Measurements from ENCODE around the gene PARVB.
"Not testable (repeated sequence)": the region's sequence is repeated elsewhere in the genome, so short reads cannot be mapped to it uniquely, and the experiment has no call there.

The PARVB gene

DNA sequence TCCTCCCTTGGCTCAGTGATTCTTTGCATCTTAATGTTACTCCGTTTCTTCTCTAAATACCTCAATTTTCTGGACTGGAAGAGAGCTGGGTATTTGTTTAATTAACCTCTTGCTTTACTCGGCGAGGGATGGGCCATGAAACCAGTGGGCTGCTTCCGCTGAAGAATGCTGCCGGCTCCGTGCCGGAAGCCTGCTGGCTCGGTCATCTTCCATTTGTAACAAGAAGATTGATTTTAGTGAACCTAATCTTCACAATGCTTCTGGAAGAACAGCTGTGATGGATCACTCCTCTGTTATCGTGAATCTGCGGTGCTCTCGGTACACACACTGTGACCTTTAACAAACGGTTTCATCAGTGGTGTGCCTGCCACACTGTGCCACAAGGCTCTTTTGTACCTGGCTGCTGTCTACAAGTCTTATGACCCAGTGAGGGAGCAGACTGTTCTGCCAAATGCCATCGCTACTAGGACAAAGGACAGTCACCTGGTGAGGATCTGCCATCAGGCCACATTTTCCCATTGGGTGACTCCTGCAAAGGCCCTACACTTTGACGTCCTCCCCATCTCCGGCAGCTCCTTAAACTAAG lies 25.3 kb upstream of the PARVB start:
- no peak for DNase-seq (ENCODE audit: low spot score)

DNA sequence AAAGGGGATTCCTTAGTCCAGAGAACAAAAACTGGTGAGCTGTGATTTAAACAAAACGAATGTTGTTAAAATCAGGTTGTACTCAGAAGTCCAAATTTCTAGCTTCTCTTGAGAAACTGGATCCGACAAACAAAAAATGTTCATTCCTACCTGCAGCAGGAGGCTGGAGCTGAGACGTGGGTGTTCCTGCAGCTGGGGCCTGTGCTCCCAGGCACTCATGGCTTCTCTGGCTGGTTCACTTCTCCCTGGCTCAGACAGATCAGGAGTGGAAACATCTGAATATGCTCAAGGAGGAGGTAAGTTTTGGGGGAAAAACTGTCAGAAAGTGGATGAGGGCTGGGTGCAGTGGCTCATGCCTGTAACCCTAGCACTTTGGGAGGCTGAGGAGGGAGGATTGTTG lies 24.7 kb upstream of the PARVB start:
- no peak for DNase-seq (ENCODE audit: low spot score)

DNA sequence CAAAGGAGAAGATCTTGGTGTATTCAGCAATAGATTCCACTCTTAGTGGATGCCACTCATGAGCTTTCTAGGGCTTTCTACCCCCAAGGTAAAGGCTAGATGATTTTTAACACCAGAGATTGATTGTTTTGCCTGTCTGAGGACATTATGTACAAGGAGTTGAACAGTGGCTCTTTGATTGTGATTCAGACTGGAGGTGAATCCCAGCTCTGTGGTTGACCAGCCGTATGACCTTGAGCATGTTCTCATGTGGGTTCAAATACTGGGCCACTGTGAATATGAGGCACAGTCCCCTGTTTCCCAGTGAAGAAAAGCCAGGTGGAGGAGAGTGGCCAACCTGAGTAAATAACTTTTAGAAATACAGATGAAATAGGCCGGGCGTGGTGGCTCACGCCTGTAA lies 24.0 kb upstream of the PARVB start:
- no peak for DNase-seq (ENCODE audit: low spot score)

DNA sequence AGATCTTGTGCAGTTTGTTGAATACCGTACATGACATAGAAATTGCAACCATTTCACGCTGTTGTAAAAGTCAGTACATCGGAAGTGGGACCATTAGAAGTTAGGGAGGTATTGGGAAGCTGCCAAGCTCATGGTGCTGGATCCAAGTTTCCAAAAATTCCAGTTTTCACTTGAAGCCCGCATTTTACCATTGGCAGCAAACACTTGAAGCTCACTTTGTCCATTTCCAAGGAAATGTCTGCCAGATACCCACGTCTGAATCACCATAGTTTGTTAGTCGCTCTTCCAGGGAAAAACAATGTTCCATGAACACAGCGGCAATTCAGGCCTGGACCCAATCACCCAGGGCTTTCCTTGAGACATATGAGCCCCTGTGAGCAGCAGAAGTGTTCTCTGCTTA lies 22.6 kb upstream of the PARVB start:
- no peak for DNase-seq (ENCODE audit: low spot score)

DNA sequence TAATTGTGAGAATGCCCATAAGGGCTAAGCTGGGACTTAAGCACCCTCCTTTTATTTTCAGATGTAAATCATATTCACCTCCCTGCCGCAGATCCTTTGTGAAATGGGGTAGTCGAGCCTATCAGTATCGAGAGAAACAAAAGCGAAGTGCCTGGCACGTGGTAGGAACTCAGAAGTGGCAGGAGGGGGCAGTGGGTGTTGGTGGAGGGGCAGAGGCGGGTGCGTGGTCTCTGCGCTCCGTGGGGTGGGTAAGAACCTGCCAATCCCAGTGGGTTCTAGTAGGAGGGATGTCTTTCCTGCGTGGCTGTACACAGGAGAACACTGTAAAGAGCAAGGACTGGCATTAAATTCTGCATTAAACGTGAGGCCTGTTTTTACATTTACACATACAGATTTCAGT lies 21.8 kb upstream of the PARVB start:
- no peak for DNase-seq (ENCODE audit: low spot score)

DNA sequence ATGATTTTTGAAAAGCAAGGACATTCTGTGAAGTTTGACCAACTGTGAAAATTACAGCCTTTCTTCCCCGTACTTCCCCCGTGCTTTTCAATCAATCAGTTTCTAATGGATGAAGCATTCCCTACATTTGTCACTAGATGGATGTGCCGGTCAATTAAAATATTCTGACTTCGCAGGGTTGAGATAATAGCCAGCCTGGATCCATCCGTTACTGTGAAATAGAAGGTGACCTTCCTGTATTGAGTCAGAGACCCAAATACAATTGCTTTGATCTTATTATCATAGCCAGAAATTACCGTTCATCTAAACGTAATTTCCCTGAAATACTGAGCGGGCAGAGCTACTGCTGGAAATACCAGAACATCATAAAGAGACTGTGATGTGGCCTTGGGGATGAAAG lies 21.1 kb upstream of the PARVB start:
- DNase-seq (ENCODE audit: low spot score): no peak

DNA sequence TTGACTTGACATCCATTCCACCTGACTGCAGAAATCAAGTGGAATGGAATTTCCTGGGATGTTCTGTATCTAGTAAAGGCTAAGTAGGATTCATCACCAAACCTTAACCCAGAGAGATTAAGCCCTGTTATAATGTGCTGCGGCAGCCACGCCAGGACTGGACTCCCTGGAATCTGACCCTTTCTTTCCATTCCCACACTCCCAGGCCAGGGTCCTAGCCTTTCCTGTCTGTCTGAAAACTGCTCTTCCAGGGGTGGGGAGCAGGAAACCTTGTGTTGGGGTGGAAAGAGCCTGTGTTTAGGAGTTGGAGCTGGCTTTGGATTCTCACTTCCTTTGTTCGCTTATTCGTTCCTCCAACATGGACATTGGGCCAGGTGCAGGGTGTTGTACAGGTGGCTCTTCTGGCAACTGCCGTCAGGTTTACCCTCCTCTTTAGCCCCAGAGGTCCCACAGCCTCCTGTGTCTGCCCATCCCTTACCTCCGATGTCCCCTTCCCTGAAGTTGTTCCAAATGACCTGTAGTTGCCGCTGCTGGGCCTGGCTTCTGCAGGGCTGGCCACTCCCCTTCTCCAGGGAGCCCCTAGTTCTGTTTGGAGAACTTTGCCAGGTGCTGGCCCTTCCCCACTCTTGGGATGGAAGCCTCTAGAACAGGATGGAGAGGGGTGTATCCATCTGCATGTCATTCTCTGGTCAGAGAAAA lies 20.5 kb upstream of the PARVB start:
- DNase-seq (ENCODE audit: low spot score): no peak

DNA sequence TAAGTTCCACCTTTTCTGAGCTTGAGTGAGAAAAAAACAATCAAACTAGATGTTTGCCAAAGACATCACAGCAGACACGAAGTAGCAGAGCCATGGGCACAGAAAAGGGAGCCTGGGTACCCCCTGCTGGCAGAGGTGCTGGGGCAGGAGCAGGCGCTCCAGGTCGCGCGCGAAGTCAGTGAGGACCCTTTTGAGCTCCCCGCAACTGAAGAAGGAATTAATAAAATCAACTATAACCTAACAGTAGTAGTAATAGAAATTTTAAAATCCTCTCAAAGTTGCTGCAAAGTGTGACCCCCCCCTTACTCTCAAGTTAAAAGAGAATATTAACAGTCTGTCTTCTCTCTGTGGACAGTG lies 20.0 kb upstream of the PARVB start:
- no peak for DNase-seq (ENCODE audit: low spot score)

DNA sequence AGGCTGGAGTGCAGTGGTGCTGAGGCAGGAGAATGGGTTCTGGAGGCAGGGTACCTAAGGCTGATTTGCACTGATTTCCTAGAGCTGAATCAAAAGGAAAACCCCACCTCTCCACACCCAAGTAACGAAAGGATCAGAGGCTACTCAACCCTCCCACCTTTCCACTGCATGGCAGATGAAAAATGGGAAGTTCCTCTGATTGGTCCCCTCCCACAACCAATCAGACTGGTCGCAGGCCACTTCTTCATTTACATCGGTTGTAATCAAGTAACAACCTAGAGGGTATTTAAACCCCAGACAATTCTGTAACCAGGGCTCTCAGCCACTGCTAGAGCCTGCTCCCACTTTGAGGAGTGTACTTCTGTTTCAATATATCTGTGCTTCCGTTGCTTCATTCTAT lies 18.6 kb upstream of the PARVB start:
- no peak for DNase-seq (ENCODE audit: low spot score)

DNA sequence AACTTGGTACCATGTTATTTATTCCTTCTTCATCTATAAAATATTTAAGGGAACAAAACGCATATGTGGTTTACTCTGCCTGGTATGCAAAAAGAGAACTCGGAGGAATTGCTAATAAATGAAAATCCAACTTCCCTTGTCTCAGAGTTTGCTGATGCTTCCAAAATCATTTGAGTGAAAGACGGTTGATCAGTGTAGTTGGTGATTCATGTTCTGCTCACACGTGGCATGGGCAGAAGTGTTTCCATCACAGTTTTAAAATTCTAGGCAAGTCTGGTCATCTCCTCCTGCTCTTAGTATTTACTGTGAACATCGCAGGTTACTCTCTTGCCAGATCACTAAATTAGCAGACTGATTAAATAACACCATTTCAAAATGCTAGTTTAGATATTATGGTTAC lies 11.9 kb upstream of the PARVB start:
- DNase-seq (ENCODE audit: low spot score): no peak

DNA sequence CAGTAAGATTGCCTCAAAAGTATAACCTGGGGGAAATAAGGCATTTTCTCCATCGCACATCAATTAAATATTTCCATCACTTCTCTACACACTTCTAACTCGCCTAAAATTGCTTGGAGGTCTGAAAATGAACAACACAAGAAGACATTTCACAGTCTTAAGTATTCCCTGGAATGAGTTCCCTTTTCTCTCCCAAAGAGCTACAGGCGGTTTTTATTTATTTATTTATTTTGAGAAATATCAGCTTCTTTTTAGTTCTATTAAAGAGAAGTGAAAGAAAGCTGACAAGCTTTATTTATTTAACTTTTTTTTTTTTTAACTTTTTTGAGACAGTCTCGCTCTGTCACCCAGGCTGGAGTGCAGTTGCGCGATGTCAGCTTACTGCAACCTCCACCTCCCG lies 11.5 kb upstream of the PARVB start:
- DNase-seq (ENCODE audit: low spot score): no peak

DNA sequence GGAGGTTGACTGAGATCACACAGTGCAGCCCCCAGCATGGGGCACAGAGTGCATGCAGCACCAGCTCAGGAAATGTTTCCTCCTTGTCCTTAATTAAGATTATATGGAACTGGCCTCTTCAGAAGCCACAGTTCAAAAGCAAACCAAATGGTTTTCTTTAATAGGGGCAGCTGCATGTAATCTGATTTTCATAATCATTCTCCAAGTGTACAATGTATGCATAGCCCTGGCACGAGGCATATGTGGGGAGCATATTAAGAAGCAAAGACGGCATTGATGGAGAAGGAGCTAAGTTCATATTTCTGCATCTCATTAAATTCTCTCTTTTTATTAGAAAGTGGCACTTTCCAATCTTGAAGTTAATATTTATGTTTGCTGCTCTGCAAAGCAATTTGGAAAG lies 9.9 kb upstream of the PARVB start:
- DNase-seq (ENCODE audit: low spot score): no peak

DNA sequence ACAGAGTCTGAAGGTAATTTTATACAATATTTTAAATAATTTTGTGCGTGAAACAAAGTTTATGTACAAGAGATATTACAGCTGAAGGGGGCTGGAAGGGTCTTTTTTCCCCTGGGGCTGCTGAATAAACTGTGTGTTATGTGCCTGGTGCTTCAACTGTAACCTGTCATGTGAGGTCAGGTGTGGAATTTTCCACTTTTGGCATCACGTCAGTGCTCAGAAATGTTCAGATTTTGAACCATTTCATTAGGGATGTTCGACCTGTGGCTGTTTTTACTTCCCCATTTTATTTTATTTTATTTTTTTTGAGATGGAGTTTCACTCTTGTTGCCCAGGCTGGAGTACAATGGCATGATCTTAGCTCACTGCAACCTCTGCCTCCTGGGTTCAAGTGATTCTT lies 7.5 kb upstream of the PARVB start:
- DNase-seq (ENCODE audit: low spot score): not testable (repeated sequence)

DNA sequence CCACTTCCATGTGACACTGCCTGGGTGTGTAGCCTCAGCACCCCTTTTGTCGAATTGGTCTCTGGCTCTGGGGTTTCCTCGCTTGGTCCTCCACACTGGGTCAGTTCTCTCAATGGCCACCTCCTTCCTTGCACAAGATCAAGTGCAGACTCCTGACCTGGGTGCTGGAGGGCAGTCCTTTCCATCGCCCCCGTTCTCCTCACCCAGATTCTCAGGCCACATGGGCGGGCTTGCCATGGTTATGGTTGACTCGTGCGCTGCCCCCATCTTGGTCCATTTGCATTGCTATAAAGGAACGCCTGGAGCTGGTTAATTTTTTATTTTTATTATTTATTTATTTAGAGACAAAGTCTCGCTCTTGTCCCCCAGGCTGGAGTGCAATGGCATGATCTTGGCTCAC lies 5.5 kb upstream of the PARVB start:
- DNase-seq (ENCODE audit: low spot score): no peak

DNA sequence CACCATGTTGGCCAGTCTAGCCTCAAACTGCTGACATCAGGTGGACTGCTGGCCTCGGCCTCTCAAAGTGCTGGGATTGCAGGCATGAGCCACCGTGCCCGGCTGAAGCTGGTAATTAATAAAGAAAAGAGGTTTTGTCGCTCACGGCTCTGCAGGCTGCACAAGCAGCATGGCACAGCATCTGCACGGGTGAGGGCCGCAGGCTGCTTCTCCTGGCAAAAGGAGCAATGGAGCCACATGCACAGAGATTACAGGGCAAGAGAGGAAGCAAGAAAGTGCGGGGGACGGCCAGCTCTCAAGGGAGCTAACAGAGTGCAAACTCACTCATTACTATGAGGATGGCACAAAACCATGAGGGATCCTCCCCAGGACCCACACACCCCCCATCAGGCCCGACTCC lies 4.7 kb upstream of the PARVB start:
- DNase-seq (ENCODE audit: low spot score): no peak

DNA sequence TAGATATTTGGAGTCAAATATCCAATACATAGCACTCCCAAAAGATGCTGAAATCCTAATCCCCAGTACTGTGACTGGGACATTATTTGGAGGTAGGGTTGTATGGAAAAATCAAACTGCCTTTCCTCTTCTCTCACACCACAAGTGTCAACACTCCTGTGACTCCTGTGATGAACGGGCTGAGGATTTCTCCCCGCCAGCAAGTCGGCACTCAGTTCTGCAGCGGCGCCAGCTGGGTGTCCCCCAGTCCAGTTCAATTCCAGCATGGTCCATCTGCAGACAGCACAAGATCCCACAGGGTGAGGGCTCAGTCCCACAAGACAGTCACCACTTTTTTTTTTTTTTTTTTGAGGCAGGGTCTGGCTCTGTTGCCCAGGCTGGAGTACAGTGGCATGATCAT lies 4.3 kb upstream of the PARVB start:
- DNase-seq (ENCODE audit: low spot score): no peak

DNA sequence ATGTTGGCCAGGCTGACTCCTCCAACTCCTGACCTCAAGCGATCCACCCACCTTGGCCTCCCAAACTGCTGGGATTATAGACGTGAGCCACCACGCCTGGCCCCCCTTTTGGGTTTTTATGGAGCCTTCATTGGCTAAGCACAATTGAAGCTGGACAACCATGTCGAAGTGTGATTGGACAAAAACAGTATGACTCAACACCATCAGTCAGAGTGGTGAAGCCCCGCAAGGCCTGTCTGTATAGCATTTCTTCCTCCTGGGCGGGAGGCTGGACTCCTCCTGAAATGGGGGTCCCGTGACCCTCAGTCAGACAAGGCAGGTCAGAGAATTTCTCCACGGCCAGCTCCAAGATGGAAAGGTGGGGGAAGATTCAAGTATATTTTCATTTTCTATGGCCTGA lies 3.1 kb upstream of the PARVB start:
- DNase-seq (ENCODE audit: low spot score): no peak

DNA sequence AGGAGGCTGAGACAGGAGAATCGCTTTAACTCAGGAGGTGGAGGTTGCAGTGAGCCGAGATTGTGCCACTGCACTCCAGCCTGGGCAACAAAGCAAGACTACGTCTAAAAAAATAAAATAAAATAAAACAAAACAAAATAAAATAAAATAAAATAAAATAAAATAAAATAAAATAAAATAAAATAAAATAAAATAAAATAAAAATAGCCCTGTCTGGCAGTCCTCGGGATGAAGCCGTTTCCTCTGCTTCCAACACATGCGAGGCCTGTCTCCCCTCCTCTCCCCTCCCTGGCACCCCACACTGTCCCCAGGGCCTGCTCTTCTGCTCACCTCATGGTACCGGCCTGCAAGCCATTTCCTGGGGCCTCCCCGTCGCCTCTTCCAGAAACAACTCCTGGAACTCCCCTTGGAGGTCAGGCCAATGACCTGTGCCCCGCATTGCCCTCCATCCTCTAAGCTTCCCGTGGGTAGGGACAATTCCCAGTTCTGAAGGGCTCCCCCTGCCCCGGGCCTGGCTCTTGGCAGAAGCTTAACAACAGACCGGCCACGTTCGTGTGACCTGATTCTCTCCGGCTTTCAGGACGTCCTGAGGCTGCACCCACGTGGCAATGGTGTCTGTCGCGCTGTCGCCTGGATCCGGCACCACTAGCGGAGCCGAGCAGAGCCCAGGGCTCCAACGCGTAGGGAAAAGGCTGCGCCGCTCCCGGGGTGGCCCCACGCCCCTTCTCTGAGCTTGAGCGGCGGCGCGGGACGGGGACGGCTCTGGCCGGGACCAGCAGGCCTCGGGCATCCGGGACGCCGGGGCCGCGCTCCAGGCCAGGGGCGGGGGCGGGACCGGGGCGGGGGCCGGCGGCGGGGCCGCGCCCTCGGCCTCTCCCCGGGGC lies 456 bp upstream of the PARVB start:
- DNase-seq (ENCODE audit: low spot score): peak; percentile 18

DNA sequence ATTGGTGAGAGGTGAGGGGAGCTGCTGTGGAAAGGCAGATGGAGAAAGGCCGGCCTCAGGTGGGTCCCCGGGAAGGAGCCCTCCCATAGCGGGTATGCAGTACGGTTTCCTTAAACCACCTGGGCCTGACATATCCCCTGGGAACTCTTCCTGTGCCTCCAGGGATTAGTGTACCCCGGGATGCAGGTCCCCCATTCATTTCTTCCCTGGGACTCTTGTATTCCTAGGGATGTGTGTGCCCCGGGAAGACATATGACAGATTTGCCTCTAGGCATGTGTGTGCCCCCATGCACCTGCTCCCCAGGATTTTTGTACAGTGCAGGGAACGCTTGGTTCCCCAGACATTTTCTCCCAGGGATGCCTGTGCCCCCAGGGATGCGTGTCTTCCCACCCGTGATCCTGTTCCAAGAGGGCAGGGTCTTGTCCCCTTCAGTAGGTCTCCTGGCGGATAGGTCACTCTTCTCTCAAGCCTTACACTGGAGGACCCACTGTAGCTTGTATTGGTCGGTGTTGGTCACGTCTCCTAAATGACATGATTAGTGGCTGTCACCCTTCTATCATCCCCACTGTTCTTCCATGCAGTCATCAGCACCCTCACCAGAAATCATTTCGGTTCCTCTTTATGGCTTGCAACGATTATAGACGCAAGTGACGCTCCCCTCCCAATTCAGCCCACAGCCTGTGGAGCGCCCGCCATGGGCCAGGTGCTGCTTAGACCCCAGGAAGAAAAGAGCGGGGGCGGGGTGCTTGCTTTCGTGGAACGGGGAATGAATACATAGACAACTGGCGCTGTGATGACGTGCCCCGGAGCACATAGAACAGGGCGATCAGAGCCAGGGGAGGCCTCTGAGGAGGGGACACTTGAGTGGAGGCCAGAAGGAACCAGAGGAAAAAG lies 1.3 kb downstream of the PARVB start:
- DNase-seq (ENCODE audit: low spot score): peak; percentile 6

DNA sequence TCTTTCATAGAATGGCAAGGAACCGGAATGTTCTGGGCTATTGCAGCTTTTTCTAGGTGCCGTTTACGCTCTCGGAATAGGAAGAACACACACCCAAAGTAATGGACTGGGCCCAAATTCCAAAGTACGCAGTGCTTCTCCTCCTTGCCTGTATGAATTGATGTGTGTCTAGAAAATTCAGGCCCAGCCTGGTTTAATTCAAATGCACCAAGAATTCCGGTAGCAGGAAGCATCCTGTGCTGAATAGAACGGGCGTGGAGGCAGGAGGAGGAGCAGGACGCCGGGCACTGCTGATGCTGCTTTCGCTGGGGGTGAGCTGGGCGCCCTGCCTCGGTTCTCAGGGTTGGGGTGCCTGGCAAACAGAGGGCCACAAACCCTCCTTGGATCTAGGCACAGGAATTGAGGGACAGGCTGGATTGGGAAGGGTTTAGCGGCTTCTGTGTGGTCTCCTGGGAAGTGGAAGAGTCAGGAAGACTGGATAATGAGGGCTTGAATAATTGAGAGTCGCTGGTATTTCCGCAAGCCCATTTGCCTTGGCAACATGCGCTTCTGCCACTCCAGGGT lies 2.0 kb downstream of the PARVB start:
- DNase-seq (ENCODE audit: low spot score): no peak

DNA sequence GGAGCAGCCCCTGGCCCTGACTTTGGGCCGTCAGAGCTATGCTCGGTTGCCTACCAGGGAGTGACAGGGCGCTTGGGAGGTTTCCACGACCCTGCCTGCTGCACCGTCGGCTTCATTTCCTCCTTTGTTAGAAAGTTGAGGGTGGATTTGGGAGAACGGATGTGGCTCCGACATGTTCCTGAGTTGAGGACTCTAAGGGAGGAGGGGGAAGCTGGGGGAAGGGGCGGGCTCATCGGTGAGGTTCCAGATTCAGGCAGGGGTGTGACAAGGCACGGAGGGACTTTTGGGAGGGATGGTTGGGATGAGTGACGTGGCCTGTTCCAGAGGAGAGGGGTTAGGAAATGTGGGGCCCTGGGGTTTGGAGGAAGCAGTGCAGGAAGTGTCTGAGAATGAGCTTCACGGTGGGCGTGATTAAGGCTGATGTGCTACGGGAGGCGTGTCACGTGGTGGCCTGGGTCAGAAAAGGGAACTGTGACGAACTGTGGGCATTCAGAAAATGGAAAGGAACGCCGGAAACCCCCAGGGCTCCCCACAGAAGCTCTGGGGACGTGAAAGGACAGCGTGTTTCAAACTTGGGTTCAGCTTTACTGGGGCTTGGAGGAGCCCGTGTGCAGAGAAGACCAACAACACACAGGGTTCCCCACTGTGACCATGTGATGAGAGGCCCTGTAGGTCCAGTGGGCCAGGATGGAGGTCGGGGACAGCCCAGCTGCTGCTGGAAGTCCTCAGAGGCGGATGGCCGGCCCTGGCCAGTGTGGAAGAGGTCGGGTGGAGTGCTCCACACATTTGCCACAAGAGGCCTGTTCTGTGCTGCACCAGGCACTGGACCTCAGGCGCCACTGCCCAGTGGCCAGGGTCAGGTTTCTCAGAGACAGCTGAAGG lies 2.8 kb downstream of the PARVB start:
- peak; percentile 76 for DNase-seq (ENCODE audit: low spot score)
